Embryonic facial prominence (tissue), 1 donor: ENCODE data around the gene DEDD2.

Experiments used
- DNase-seq: peaks from one replicate; pipeline ENCODE4 v3.0.0-alpha.2; 2016; ENCODE audit errors: extremely low spot score

Gene DEDD2

GRCh38 chr19:42248270-42249148 lies 31.0 kb upstream of the DEDD2 start:
- DNase-seq = peak; percentile 4

GRCh38 chr19:42247640-42248199 lies 30.2 kb upstream of the DEDD2 start:
- no peak for DNase-seq

- DNase-seq = no peak
These were observed 29.6 kb upstream of the DEDD2 start for GRCh38 chr19:42246922-42247639.

GRCh38 chr19:42246143-42246921 lies 28.9 kb upstream of the DEDD2 start:
- no peak for DNase-seq

GRCh38 chr19:42245231-42245630 lies 27.8 kb upstream of the DEDD2 start:
- no peak for DNase-seq

GRCh38 chr19:42244347-42245220 lies 27.1 kb upstream of the DEDD2 start:
- DNase-seq = peak; percentile 81

- DNase-seq = peak; percentile 99
These were observed 25.3 kb upstream of the DEDD2 start, which contains the start of gene GSK3A for GRCh38 chr19:42242512-42243409. Gene GSK3A (minus strand): TSS chr19:42242602. CDS start chr19:42242465, 137 bp downstream.

GRCh38 chr19:42242069-42242511 lies 24.6 kb upstream of the DEDD2 start:
- no peak for DNase-seq

GRCh38 chr19:42241279-42241678 lies 23.8 kb upstream of the DEDD2 start:
- DNase-seq = no peak

- DNase-seq = no peak
These were observed 22.2 kb upstream of the DEDD2 start for GRCh38 chr19:42239544-42240220.

GRCh38 chr19:42235181-42235580 lies 17.7 kb upstream of the DEDD2 start:
- no peak for DNase-seq

GRCh38 chr19:42234364-42234763 lies 16.9 kb upstream of the DEDD2 start:
- no peak for DNase-seq

- DNase-seq = no peak
These were observed 16.3 kb upstream of the DEDD2 start for GRCh38 chr19:42233678-42234292.

GRCh38 chr19:42233106-42233505 lies 15.6 kb upstream of the DEDD2 start:
- DNase-seq = no peak

GRCh38 chr19:42232435-42232834 lies 15.0 kb upstream of the DEDD2 start:
- no peak for DNase-seq

- no peak for DNase-seq
These were observed 13.1 kb upstream of the DEDD2 start for GRCh38 chr19:42230571-42230970.

GRCh38 chr19:42229855-42230351 lies 12.4 kb upstream of the DEDD2 start:
- DNase-seq = no peak

GRCh38 chr19:42229301-42229854 lies 11.9 kb upstream of the DEDD2 start:
- DNase-seq = no peak
